Endothelial cell of umbilical vein (primary cell): Measurements from ENCODE around the gene PDK2. TPM values are rescaled to one million over a fixed set of nuclear protein-coding genes. Genes with fewer than 3 reads are reported as not detected.

Experiments used
- BruUV-seq: library from RNA; stranded (reverse); fragments of 400-500 nt; replicated peaks from 2 replicates; lab custom pipeline; 2021; lab: Mats Ljungman, UMichigan
- CTCF ChIA-PET: fragments of 300-600, 350-600 bp; sonication (Branson Sonifier 250); formaldehyde crosslinking; loops from one replicate; lab custom pipeline; 2021; ENCODE audit warnings: antibody characterized with exemption, inconsistent platforms; lab: Charles Lee
- POLR2A ChIA-PET: fragments of 300-600, 350-600 bp; sonication (Branson Sonifier 250); formaldehyde crosslinking; loops from one replicate; lab custom pipeline; 2021; ENCODE audit warnings: antibody characterized with exemption, inconsistent platforms; lab: Charles Lee
- DNase-seq: peaks from one replicate; pipeline ENCODE4 v3.0.0-alpha.2; 2011; ENCODE audit warnings: low read depth, low spot score
- FAIRE-seq: peaks from 2 replicates; lab custom pipeline; 2011; peaks lifted over from hg19 to GRCh38; lab: Jason Lieb, UNC
- H2AFZ ChIP-seq: 2 replicates; pipeline ENCODE4 v1.6.0; 2012; ENCODE audit warnings: low read depth, low read length, control low read depth, inconsistent platforms
- H3K27ac ChIP-seq: 2 replicates; pipeline ENCODE4 v1.5.1; 2011; ENCODE audit warnings: low read depth, mild to moderate bottlenecking, control low read depth, low read length, moderate library complexity; ENCODE audit not compliant: insufficient read depth
- H3K27me3 ChIP-seq, 2 experiments: 2 replicates each; pipeline versions ENCODE4 v1.6.0 to v1.6.1; 2011; ENCODE audit warnings: low read length in 2 of 2, mixed read lengths in 1 of 2; ENCODE audit not compliant: control insufficient read depth in 2 of 2, insufficient read depth in 2 of 2
- H3K36me3 ChIP-seq, 2 experiments: 2 replicates in 1 of 2; 3 replicates in 1 of 2; pipeline ENCODE4 v1.5.1; 2011; ENCODE audit warnings: low read length in 2 of 2, mild to moderate bottlenecking in 1 of 2, moderate library complexity in 1 of 2; ENCODE audit not compliant: control insufficient read depth in 2 of 2, insufficient read depth in 2 of 2; ENCODE audit errors: extremely low read depth in 1 of 2
- H3K4me1 ChIP-seq: 3 replicates; pipeline ENCODE4 v1.5.1; 2011; ENCODE audit warnings: mild to moderate bottlenecking, low read length; ENCODE audit not compliant: control insufficient read depth, insufficient read depth; ENCODE audit errors: extremely low read depth
- H3K4me2 ChIP-seq: 2 replicates; pipeline ENCODE4 v1.6.1; 2011; ENCODE audit warnings: low read length, control low read depth, mixed read lengths; ENCODE audit not compliant: insufficient read depth
- H3K4me3 ChIP-seq, 3 experiments: fragments of 200-600 bp in 1 of 3; sonication (generic), shearing (Covaris generic) in 1 of 3; replicated peaks in 1 of 3; 2 replicates each; pipeline ENCODE4 v1.5.1; 2011 to 2016; ENCODE audit warnings: control low read depth in 3 of 3, low read length in 3 of 3, mild to moderate bottlenecking in 2 of 3, inconsistent platforms in 1 of 3, low read depth in 1 of 3, moderate library complexity in 1 of 3; ENCODE audit not compliant: insufficient read depth in 1 of 3
- H3K79me2 ChIP-seq: 2 replicates; pipeline ENCODE4 v1.6.0; 2012; ENCODE audit warnings: low read length, inconsistent platforms; ENCODE audit not compliant: control insufficient read depth, insufficient read depth
- H3K9ac ChIP-seq: replicated peaks from 2 replicates; pipeline ENCODE3; 2011; ENCODE audit warnings: low read length, control low read depth; ENCODE audit not compliant: insufficient read depth; ENCODE audit errors: extremely low read depth
- H3K9me1 ChIP-seq: replicated peaks from 3 replicates; pipeline ENCODE4 v1.6.0; 2011; ENCODE audit warnings: mild to moderate bottlenecking, low read length; ENCODE audit not compliant: control insufficient read depth, insufficient read depth; ENCODE audit errors: extremely low read depth
- H3K9me3 ChIP-seq: replicated peaks from 2 replicates; pipeline ENCODE4 v1.5.1; 2012; ENCODE audit warnings: low read length, inconsistent platforms; ENCODE audit not compliant: control insufficient read depth, insufficient read depth
- H4K20me1 ChIP-seq: replicated peaks from 2 replicates; pipeline ENCODE3; 2011; ENCODE audit warnings: mild to moderate bottlenecking, low read length; ENCODE audit not compliant: control insufficient read depth, insufficient read depth; ENCODE audit errors: extremely low read depth
- CTCF ChIP-seq, 2 donors: IDR thresholded peaks; 1 replicate in 1 of 2; 2 replicates in 1 of 2; pipeline ENCODE4 v1.5.1; 2011; ENCODE audit warnings: low read length in 2 of 2, mild to moderate bottlenecking in 2 of 2, moderate library complexity in 2 of 2, control low read depth in 1 of 2, inconsistent platforms in 1 of 2, low read depth in 1 of 2; ENCODE audit not compliant: insufficient read depth in 1 of 2; ENCODE audit errors: extremely low read depth in 1 of 2
- EZH2 ChIP-seq: IDR thresholded peaks from 2 replicates; pipeline ENCODE4 v1.6.1; 2012; ENCODE audit warnings: borderline replicate concordance, low read depth, mild to moderate bottlenecking, moderate library complexity, low read length, inconsistent platforms; ENCODE audit not compliant: severe bottlenecking
- FOS ChIP-seq: IDR thresholded peaks from 2 replicates; pipeline ENCODE4 v1.6.1; 2011; ENCODE audit warnings: mild to moderate bottlenecking, low read length, moderate library complexity, borderline replicate concordance; ENCODE audit not compliant: insufficient read depth
- GATA2 ChIP-seq: IDR thresholded peaks from 2 replicates; pipeline ENCODE4 v1.7.0; 2011; ENCODE audit warnings: low read depth, mild to moderate bottlenecking, moderate library complexity, mixed read lengths, low read length; ENCODE audit not compliant: insufficient read length, insufficient read depth
- JUN ChIP-seq: IDR thresholded peaks from 2 replicates; pipeline ENCODE4 v1.6.1; 2011; ENCODE audit warnings: borderline replicate concordance, low read depth; ENCODE audit not compliant: insufficient read length, insufficient read depth
- MAX ChIP-seq: IDR thresholded peaks from 2 replicates; pipeline ENCODE4 v1.6.1; 2011; ENCODE audit not compliant: insufficient read depth, insufficient read length
- MYC ChIP-seq: IDR thresholded peaks from one replicate; pipeline ENCODE4 v1.6.1; 2011; ENCODE audit warnings: mild to moderate bottlenecking, low read depth, low read length
- POLR2A ChIP-seq: IDR thresholded peaks from 2 replicates; pipeline ENCODE4 v1.6.1; 2012; ENCODE audit warnings: low read depth, mild to moderate bottlenecking, control low read depth, low read length
- POLR2AphosphoS5 ChIP-seq: IDR thresholded peaks from 2 replicates; pipeline ENCODE4 v1.6.1; 2012; ENCODE audit warnings: low read depth, mild to moderate bottlenecking, control low read depth, low read length, moderate library complexity; ENCODE audit not compliant: insufficient read depth
- dilution Hi-C: fragments of 300-500 bp; cut with MboI; formaldehyde crosslinking; loops from one replicate; pipeline ENCODE4 v1.15.0; 2019; ENCODE audit warnings: low sequenced_read_pairs; ENCODE audit not compliant: extremely low pct_ligation_motif_present
- intact Hi-C: fragments of 100-400 bp; cut with micrococcal nuclease; formaldehyde crosslinking; loops from one replicate; pipeline ENCODE4 v1.10.0; 2022
- polyA plus RNA-seq, 4 experiments: library from polyadenylated mRNA; depleted of rRNA in 3 of 4; stranded (reverse) in 3 of 4; unstranded in 1 of 4; fragments of >200 nt; gene quantifications; 2 replicates each; pipeline versions ENCODE4 v1.2.1 to v1.2.3, GENCODE V29; 2011 to 2012; ENCODE audit warnings: missing spikeins in 1 of 4
- total RNA-seq: library from RNA; stranded (reverse); gene quantifications from 2 replicates; pipeline ENCODE4 v1.2.3, GENCODE V29; 2021

Gene PDK2
- total and polyA plus RNA-seq, 2 donors (not counting 3 experiments of a cell fraction or from before 2014, with no cell fraction given) = 21.3 to 114 TPM

GRCh38 chr17:50048146-50048720 lies 46.9 kb upstream of the PDK2 start:
- FAIRE-seq (no peak), DNase-seq (no peak)
- intact Hi-C loops = no loop called here
- Histone ChIP-seq H3K9me1 (no peaks in the 10 kb centered on the region), H3K9ac (no peak overlapping the region), H3K9me3 (no peaks in the 10 kb centered on the region), H3K4me1 (peaks cover 66% of the 10 kb centered on the region), H2AFZ (no peak overlapping the region), H4K20me1 (no peaks in the 10 kb centered on the region), H3K4me2 (no peak overlapping the region), H3K27ac (peak overlapping the region; percentile 91), H3K79me2 (no peaks in the 10 kb centered on the region), H3K4me3 (no peak overlapping the region), H3K36me3 (no peaks in the 10 kb centered on the region), H3K27me3 (no peaks in the 10 kb centered on the region)
- ChIA-PET CTCF (interaction anchor here (2.3 to 3.1 kb wide), 2 partner anchors 8 to 20 kb away, joined by 8 to 24 read pairs; partner anchors contain the start of gene ITGA3), POLR2A (no interaction called here)
- dilution Hi-C loops = no loop called here
- no TSS peak for BruUV-seq
- TF ChIP-seq EZH2 = no peak
- TF ChIP-seq FOS = no peak
- no peak for TF ChIP-seq CTCF (IDR thresholded peaks at IDR 0.05; ENCODE audit: extremely low read depth in 1 of 2, insufficient read depth in 1 of 2, low read depth in 1 of 2, low read length in 2 of 2)
- no peak for TF ChIP-seq MAX
- no peak for TF ChIP-seq JUN
- TF ChIP-seq GATA2 = no peak
- TF ChIP-seq POLR2A = no peak
- no peak for TF ChIP-seq MYC
- TF ChIP-seq POLR2AphosphoS5 = no peak
